ENCODE data around the gene IL1RL2.

- TF ChIP-seq CTCF (IDR thresholded peaks at IDR 0.05; ENCODE audit: insufficient read depth, low read length) (no peak), REST (IDR thresholded peaks at IDR 0.05; ENCODE audit: insufficient replicate concordance, low read depth) (no peak), GABPA (IDR thresholded peaks at IDR 0.05; ENCODE audit: low read depth) (no peak), POLR2AphosphoS5 (IDR thresholded peaks at IDR 0.05; ENCODE audit: low read depth) (no peak)
These were observed 13.7 kb downstream of the IL1RL2 start for GRCh38 chr2:102200539-102200938.

All from HL-60 (cell line).